ENCODE results near the gene DRD2.
A peak's percentile ranks its signal among the peaks of the same experiment; 100 is the strongest.
"Not testable (repeated sequence)": the region's sequence is repeated elsewhere in the genome, so short reads cannot be mapped to it uniquely, and the experiment has no call there.

Gene DRD2

GRCh38 chr11:113475160-113475761 lies at the start of gene DRD2:
Gene DRD2 (minus strand): TSS chr11:113475398. CDS start chr11:113424651, 50,747 bp downstream.
- DNase-seq, result no peak

- DNase-seq, result not testable (repeated sequence)
These were observed 48.7 kb upstream of the DRD2 start for GRCh38 chr11:113523906-113524305.

- no peak for DNase-seq
These were observed 46.7 kb upstream of the DRD2 start for GRCh38 chr11:113521737-113522517.

- DNase-seq, result no peak
These were observed 44.9 kb upstream of the DRD2 start for GRCh38 chr11:113519989-113520613.

- DNase-seq, result no peak
These were observed 43.7 kb upstream of the DRD2 start for GRCh38 chr11:113518716-113519495.

- no peak for DNase-seq
These were observed 42.2 kb upstream of the DRD2 start for GRCh38 chr11:113517361-113517760.

- no peak for DNase-seq
These were observed 39.7 kb upstream of the DRD2 start for GRCh38 chr11:113514856-113515255.

GRCh38 chr11:113507341-113507740 lies 32.1 kb upstream of the DRD2 start:
- no peak for DNase-seq

GRCh38 chr11:113506893-113507292 lies 31.7 kb upstream of the DRD2 start:
- DNase-seq, result no peak

GRCh38 chr11:113506461-113506860 lies 31.3 kb upstream of the DRD2 start:
- DNase-seq, result no peak

GRCh38 chr11:113505541-113506375 lies 30.6 kb upstream of the DRD2 start:
- no peak for DNase-seq

GRCh38 chr11:113505046-113505445 lies 29.8 kb upstream of the DRD2 start:
- no peak for DNase-seq

GRCh38 chr11:113504586-113504985 lies 29.4 kb upstream of the DRD2 start:
- DNase-seq, result no peak

GRCh38 chr11:113504071-113504470 lies 28.9 kb upstream of the DRD2 start:
- DNase-seq, result no peak

- DNase-seq, result no peak
These were observed 22.1 kb upstream of the DRD2 start for GRCh38 chr11:113497066-113497910.

GRCh38 chr11:113496026-113496651 lies 20.9 kb upstream of the DRD2 start:
- DNase-seq, result no peak

GRCh38 chr11:113494021-113494420 lies 18.8 kb upstream of the DRD2 start:
- no peak for DNase-seq

GRCh38 chr11:113493206-113493605 lies 18.0 kb upstream of the DRD2 start:
- DNase-seq, result peak; percentile 3

GRCh38 chr11:113488931-113489351 lies 13.7 kb upstream of the DRD2 start:
- no peak for DNase-seq

GRCh38 chr11:113487622-113488021 lies 12.4 kb upstream of the DRD2 start:
- DNase-seq, result no peak

- no peak for DNase-seq
These were observed 9.0 kb upstream of the DRD2 start for GRCh38 chr11:113484223-113484622.

Measured in hematopoietic multipotent progenitor cell treated with erythropoietin and hydrocortisone succinate and interleukin-3 and kit ligand, for 6 days (in vitro differentiated cells).